SW 1271 (cell line): ENCODE data around the gene COPG2.
"Not testable (repeated sequence)": the region's sequence is repeated elsewhere in the genome, so short reads cannot be mapped to it uniquely, and the experiment has no call there.

ENCODE experiments used
- DNase-seq, 2 experiments: peaks; one replicate each; lab custom pipeline; 2025; lab: John Stamatoyannopoulos, UW

COPG2 gene

GRCh38 chr7:130649004-130649790, 19.4 kb downstream of the COPG2 start:
- DNase-seq = no peak

DNA sequence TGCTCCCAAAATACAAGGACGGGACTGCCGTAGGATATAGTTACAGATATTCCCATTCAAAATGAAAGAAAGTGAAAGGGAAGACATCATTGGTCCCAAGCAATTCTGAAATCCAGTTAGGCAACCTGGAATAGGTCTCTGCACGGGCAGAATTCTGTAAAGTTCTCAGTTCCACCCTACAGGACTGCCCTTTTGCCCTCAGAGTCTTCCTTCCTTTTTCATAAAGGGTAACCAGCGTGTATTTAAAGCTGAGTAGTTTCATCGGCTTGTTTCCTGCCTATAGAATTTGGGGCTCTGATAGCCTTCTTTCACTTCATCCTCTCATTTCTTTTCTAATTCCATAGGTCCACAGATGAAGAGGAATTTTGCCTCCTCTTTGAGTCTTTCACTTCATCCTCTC, 20.0 kb downstream of the COPG2 start:
- no peak for DNase-seq

- DNase-seq = no peak
Observed at GRCh38 chr7:130642383-130642782, 26.2 kb downstream of the COPG2 start.

DNA sequence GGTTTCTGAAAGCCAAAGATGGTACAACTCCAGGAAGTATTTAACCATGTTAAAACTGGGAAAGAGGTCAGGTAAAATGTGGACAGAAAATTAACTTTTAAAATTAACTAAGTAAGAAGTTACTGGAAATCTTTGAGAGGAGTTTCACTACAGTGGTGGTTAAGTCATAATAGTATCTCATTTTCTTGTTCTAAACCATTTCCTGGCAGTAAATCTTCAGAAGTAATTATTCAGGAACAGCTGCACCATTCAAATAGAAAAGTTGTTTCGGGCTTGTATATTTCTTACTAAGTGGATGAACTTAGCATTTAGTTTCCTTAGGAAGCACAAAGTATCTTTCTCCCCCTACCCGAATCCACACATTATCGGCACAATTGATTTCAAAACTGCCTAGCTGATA, 27.1 kb downstream of the COPG2 start:
- DNase-seq = no peak

DNA sequence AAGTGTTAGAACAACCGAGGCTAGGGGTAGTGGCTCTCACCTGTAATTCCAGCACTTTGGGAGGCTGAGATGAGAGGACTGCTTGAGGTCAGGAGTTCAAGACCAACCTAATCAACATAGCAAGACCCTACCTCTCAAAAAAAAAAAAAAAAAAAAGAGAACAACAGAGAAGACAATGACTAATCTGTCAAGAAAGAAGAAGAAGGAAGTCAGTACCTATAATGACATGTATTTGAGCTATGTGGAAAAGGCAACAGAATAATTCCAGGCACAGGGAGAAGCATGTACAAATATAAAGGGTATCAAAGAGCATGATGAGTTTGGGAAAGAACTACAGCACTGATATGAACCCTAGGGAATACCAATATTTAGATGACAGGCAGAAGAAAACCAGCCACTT, 27.5 kb downstream of the COPG2 start:
- DNase-seq = no peak

GRCh38 chr7:130639388-130639787, 29.2 kb downstream of the COPG2 start:
- no peak for DNase-seq

DNA sequence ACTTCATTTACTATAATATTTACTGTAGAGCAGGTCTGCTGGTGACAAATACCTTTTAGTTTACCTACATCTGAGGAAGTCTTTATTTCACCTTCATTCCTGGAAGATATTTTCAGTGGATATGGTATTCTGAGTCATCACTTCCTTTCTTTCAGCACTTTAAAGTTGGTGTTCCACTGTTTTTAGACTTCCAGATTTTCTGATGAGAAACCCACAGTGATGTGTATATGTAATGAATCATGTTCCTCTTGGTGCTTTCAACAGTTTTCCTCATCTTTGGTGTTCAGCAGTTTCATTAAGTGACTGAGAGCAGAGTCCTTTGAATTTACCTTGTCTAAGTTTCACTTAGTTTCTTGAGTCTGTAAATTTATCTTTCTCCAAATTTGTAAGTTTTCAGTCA, 36.4 kb downstream of the COPG2 start:
- DNase-seq = peak in 1 of 2 experiments; percentile 27

- no peak for DNase-seq
Observed at GRCh38 chr7:130628901-130629300, 39.6 kb downstream of the COPG2 start.

GRCh38 chr7:130627775-130628174, 40.8 kb downstream of the COPG2 start:
- DNase-seq = no peak

- no peak for DNase-seq
Observed at GRCh38 chr7:130622866-130623265, 45.7 kb downstream of the COPG2 start.

GRCh38 chr7:130615583-130615982, 53.0 kb downstream of the COPG2 start:
- no peak for DNase-seq

DNA sequence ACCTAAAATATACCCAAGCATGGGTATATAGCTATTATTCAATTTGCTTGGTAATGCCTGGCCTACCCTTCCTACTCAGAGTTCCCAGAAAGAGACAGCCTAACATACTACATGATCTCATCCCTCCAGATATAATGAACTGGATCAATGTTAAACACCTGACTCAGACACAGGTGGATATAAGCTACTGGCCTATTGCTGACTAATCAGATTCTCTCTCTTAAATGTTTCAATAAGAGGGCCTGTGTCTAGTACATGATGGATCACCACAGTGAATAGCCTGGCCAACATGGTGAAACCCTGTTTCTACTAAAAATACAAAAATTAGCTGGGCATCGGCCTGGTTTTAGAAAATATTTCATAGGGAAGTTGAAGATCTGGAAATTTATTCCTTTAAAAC, 54.1 kb downstream of the COPG2 start:
- no peak for DNase-seq

- DNase-seq = no peak
Observed at GRCh38 chr7:130611218-130611617, 57.3 kb downstream of the COPG2 start.

GRCh38 chr7:130607066-130607465, 61.5 kb downstream of the COPG2 start:
- DNase-seq = not testable (repeated sequence)

DNA sequence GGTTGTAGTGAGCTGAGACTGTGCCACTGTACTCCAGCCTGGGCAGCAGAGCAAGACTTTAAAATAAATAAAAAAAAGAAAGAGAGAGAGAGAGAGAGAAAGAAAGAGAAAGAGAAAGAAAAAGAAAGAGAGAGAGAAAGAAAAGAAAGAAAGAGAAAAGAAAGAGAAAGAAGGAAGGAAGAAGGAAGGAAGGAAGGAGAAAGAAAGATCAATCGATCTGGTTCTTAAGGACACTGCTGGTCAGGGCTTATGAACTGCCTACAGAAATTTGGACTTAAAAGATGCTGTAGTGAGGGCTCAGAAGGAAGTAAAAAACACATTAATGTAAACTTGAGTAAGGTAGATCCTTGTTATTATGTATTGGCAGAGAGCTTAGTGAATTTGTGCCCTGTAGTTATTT, 62.4 kb downstream of the COPG2 start:
- no peak for DNase-seq

GRCh38 chr7:130598056-130598455, 70.5 kb downstream of the COPG2 start:
- no peak for DNase-seq

DNA sequence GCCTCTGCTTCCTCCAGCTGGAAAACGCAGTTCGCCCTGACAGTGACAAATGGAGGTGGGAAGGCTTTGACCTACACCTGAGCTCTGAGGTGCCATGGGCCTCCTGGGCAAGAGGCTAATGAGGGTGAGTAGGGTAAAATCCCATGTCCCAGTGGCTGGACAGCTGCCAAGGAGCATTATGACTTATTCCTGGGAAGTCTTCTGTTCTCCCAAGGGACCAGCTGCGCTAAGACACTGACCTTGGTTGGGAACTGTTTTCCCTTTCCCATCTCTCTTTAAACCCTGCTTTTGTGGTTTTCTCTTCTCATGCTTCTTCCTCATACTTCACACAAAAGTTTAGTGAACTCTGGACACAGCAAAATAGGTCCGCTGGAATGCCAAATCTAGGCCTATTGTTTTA, 72.6 kb downstream of the COPG2 start:
- DNase-seq = no peak

DNA sequence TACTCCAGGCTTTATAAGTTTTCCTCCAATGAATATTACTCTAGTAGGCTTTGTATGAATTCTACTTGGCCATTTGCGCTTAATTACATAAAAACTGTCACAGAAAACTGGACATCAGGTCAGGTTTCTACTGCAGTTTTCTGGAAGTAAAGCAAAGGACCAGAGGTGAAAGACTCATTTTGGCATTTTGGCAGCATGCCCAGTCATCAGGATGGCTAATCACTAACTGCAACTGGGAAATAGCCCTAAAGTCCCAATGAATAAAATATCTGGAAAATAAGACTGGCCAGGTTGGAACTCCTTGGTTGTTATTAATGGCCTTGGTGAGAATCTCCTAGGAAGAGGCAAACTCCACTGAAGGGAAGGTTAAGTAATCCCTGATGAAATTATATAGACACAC, 75.5 kb downstream of the COPG2 start:
- no peak for DNase-seq

- DNase-seq = not testable (repeated sequence)
Observed at GRCh38 chr7:130591464-130591863, 77.1 kb downstream of the COPG2 start.

DNA sequence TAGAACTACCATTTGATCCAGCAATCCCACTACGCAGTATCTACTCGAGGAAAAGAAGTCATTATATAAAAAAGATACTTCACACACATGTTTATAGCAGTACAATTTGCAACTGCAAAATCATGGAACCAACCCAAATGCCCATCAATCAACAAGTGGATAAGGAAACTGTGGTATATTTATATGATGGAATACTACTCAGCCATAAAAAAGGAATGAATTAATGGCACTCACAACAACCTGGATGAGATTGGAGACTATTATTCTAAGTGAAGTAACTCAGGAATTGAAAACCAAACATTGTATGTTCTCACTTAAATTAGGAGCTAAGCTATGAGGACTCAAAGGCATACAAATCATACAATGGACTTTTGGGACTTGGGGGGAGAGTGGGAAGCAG, 82.6 kb downstream of the COPG2 start:
- DNase-seq = not testable (repeated sequence)

GRCh38 chr7:130575110-130575509, 93.4 kb downstream of the COPG2 start:
- DNase-seq = not testable (repeated sequence)

- not testable (repeated sequence) for DNase-seq
Observed at GRCh38 chr7:130570144-130570543, 98.4 kb downstream of the COPG2 start.

DNA sequence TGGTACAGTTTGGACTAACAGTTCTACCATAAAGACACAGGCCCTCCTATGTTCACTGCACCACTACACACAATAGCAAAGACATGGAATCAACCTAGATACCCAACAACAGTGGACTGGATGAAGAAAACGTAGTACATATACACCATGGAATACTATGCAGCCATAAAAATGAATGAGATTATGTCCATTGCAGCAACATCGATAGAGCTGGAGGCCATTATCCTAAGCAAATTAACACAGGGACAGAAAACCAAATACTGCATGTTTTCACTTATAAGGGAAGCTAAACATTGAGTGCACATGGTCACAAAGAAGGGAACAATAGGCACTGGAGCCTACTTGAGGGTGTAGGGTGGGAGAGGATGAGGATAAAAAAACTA, 101.7 kb downstream of the COPG2 start:
- no peak for DNase-seq
